GM13977 (cell line): ENCODE results near the gene THOC5.

ENCODE experiments used
- DNase-seq: peaks from one replicate; pipeline ENCODE4 v3.0.0; 2012; ENCODE audit warnings: low spot score
- in situ Hi-C: fragments of 300-500 bp; cut with MboI; formaldehyde crosslinking; loops from one replicate; pipeline ENCODE4 v1.12.0; 2022; ENCODE audit warnings: low sequenced_read_pairs, low pct_unique_long_range_greater_than_20kb, mixed read lengths, inconsistent platforms; ENCODE audit not compliant: unreplicated experiment
- TF ChIP-seq, protein P1 (sequence below): IDR thresholded peaks from 2 replicates; pipeline ENCODE4 v1.5.1; 2012; ENCODE audit warnings: mild to moderate bottlenecking, control low read depth; ENCODE audit not compliant: insufficient read depth; ENCODE audit errors: extremely low read depth, missing control alignments

THOC5 gene

DNA sequence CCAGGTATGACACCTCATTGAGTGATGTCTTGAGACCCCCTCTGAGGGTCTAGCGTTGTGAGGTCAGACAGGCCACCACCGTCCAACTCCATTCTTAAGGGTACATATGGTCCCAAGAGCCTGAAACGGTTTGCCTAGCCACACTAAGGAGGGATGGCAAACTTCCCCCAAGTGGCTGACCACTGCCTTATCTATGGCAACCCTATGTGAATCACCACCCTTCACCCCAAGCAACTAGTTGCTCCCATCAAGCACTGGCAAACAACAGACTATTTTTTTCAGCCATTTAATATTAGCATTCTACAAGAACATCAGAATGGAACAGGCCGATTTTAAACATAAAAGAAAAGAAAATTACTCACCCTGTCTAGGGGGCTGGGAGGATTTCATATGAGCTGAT, 22.8 kb downstream of the THOC5 start:
- TF ChIP-seq, protein P1, sequence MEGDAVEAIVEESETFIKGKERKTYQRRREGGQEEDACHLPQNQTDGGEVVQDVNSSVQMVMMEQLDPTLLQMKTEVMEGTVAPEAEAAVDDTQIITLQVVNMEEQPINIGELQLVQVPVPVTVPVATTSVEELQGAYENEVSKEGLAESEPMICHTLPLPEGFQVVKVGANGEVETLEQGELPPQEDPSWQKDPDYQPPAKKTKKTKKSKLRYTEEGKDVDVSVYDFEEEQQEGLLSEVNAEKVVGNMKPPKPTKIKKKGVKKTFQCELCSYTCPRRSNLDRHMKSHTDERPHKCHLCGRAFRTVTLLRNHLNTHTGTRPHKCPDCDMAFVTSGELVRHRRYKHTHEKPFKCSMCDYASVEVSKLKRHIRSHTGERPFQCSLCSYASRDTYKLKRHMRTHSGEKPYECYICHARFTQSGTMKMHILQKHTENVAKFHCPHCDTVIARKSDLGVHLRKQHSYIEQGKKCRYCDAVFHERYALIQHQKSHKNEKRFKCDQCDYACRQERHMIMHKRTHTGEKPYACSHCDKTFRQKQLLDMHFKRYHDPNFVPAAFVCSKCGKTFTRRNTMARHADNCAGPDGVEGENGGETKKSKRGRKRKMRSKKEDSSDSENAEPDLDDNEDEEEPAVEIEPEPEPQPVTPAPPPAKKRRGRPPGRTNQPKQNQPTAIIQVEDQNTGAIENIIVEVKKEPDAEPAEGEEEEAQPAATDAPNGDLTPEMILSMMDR = no peak
- DNase-seq = no peak
- in situ Hi-C loops = no loop called here

GRCh38 chr22:29528144-29528543, 25.4 kb downstream of the THOC5 start:
- DNase-seq = no peak
- TF ChIP-seq, protein P1 = no peak
- in situ Hi-C loops = no loop called here

GRCh38 chr22:29524442-29525191, 28.9 kb downstream of the THOC5 start:
- DNase-seq = peak; percentile 37
- TF ChIP-seq, protein P1 = peak; percentile 59
- in situ Hi-C loops = no loop called here

DNA sequence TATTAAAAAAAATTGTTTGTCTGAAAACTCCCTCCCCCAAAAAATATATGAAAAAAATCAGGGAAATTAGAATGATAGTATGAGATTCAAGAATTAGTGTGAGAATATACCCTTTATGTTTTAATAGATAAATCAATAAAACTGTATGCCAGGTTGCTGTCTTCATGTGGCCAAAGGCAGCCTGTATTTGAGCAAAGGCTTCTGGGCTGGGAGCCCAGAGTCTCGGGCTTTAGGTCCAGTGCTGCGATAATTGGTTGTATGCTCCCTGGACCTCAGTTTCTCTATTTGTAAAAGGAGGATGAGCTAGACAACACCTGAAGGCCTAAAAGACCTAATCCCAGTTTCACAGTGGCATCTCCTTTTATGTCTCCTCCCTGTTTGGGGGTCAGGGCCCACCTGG, 29.8 kb downstream of the THOC5 start:
- in situ Hi-C loops = no loop called here
- TF ChIP-seq, protein P1 = no peak
- DNase-seq = no peak

DNA sequence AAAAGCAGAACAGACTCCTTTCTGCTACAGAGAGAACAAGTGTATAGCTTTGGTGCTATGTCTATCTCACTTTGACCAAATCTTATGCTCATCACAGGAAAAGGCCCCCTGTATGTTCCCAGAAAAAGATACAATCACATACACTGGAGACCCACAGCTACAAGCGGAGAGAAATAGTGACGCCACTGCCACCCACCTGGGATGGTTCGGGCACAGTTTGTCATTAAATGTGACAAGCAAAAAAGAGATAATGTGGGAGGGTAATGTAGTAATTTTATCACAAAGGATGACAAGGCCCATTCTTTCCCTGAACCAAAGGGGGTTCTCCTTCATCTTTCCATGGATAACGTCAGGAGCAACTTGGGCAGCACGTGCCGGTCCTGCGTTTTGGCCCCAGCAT, 32.0 kb downstream of the THOC5 start:
- DNase-seq = no peak
- TF ChIP-seq, protein P1 = no peak
- in situ Hi-C loops = no loop called here

DNA sequence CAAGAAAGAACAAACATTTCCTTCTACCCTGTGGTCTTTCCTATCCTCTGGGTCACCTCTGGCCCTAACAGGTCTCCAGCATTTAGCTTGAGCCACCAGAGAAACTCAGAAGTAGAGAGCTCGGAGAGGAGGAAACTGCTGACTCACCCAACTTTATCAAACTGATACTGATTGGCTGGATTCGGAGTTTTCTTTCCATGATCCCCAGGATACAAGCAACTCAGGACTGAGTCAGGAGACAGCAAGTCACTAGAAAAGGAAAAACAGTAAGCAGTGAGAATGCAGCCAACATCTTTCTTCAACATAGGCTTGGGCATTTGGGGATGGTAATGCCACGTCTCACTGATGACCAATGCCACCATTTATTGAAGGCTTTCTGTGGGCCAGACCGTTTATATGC, 32.7 kb downstream of the THOC5 start:
- TF ChIP-seq, protein P1 = no peak
- DNase-seq = no peak
- in situ Hi-C loops = no loop called here
